Measurements from ENCODE around the gene CCND1.

CCND1 gene

GRCh38 chr11:69644962-69645675 lies 4.2 kb downstream of the CCND1 start:
- H3K4me1 ChIP-seq (ENCODE audit: control insufficient read depth in 1 of 2, insufficient read depth in 2 of 2, low read length in 2 of 2): peaks cover 9 to 12% of the 10 kb centered on the region in 2 experiments
- no peak for DNase-seq
- H3K14ac ChIP-seq (ENCODE audit: low read length): no peak overlapping the region
- no peak overlapping the region for H4K12ac ChIP-seq (ENCODE audit: low read depth, low read length)
- H3K23ac ChIP-seq (ENCODE audit: low read length): no peak overlapping the region
- H3K27me3 ChIP-seq (ENCODE audit: insufficient read depth, low read length): peaks cover 25% of the 10 kb centered on the region
- H3K79me2 ChIP-seq (ENCODE audit: control insufficient read depth, insufficient read depth, low read length, poor library complexity): peaks cover 4% of the 10 kb centered on the region
- no peak overlapping the region for H3K4me2 ChIP-seq (ENCODE audit: low read length)
- H3K9ac ChIP-seq (ENCODE audit: low read length): no peak overlapping the region
- H2AK5ac ChIP-seq (ENCODE audit: low read length): no peak overlapping the region
- H2BK12ac ChIP-seq (ENCODE audit: low read length): no peak overlapping the region
- H2BK5ac ChIP-seq (ENCODE audit: low read depth, low read length, poor library complexity): no peak overlapping the region
- no peak overlapping the region for H4K8ac ChIP-seq (ENCODE audit: low read depth, low read length)
- WGBS (ENCODE audit: extremely low coverage, insufficient coverage, insufficient read length): no CpG with 5 or more reads among the region's 20 CpGs
- no peak overlapping the region for H3K4ac ChIP-seq (ENCODE audit: low read depth, low read length)
- H3K18ac ChIP-seq (ENCODE audit: low read length): no peak overlapping the region
- no peak overlapping the region for H2BK120ac ChIP-seq (ENCODE audit: insufficient read depth, low read length, poor library complexity)
- H4K91ac ChIP-seq (ENCODE audit: low read depth, low read length): no peak overlapping the region
- H3K27ac ChIP-seq (ENCODE audit: low read depth, low read length): no peak overlapping the region
- no peak overlapping the region for H3K4me3 ChIP-seq (ENCODE audit: low read depth, low read length)
- H3K79me1 ChIP-seq (ENCODE audit: low read length): peaks cover 12% of the 10 kb centered on the region
- no peak overlapping the region for H2AFZ ChIP-seq (ENCODE audit: insufficient read depth, low read length, poor library complexity)
- no peaks in the 10 kb centered on the region for H3K9me3 ChIP-seq (ENCODE audit: insufficient read depth, low read depth, low read length)
- peaks cover 28 to 37% of the 10 kb centered on the region in 2 experiments for H3K36me3 ChIP-seq (ENCODE audit: control insufficient read depth in 1 of 2, insufficient read depth in 2 of 2, low read length in 2 of 2)

- Histone ChIP-seq H3K36me3 (ENCODE audit: control insufficient read depth in 1 of 2, insufficient read depth in 2 of 2, low read length in 2 of 2) (peaks cover 31 to 43% of the 10 kb centered on the region in 2 experiments), H2AFZ (ENCODE audit: insufficient read depth, low read length, poor library complexity) (no peak overlapping the region), H3K23ac (ENCODE audit: low read length) (no peak overlapping the region), H3K14ac (ENCODE audit: low read length) (no peak overlapping the region), H3K79me2 (ENCODE audit: control insufficient read depth, insufficient read depth, low read length, poor library complexity) (peaks cover 4% of the 10 kb centered on the region), H3K27ac (ENCODE audit: low read depth, low read length) (no peak overlapping the region), H4K91ac (ENCODE audit: low read depth, low read length) (no peak overlapping the region), H3K4me3 (ENCODE audit: low read depth, low read length) (no peak overlapping the region), H2AK5ac (ENCODE audit: low read length) (no peak overlapping the region), H3K4me2 (ENCODE audit: low read length) (no peak overlapping the region), H3K18ac (ENCODE audit: low read length) (no peak overlapping the region), H2BK120ac (ENCODE audit: insufficient read depth, low read length, poor library complexity) (no peak overlapping the region), H3K79me1 (ENCODE audit: low read length) (peaks cover 8% of the 10 kb centered on the region), H3K9ac (ENCODE audit: low read length) (no peak overlapping the region), H3K4ac (ENCODE audit: low read depth, low read length) (no peak overlapping the region), H2BK5ac (ENCODE audit: low read depth, low read length, poor library complexity) (no peak overlapping the region), H2BK12ac (ENCODE audit: low read length) (no peak overlapping the region), H4K8ac (ENCODE audit: low read depth, low read length) (no peak overlapping the region), H3K27me3 (ENCODE audit: insufficient read depth, low read length) (peaks cover 19% of the 10 kb centered on the region), H3K4me1 (ENCODE audit: control insufficient read depth in 1 of 2, insufficient read depth in 2 of 2, low read length in 2 of 2) (peaks cover 4 to 6% of the 10 kb centered on the region in 2 experiments), H4K12ac (ENCODE audit: low read depth, low read length) (no peak overlapping the region), H3K9me3 (ENCODE audit: insufficient read depth, low read depth, low read length) (no peaks in the 10 kb centered on the region)
- no peak for DNase-seq
- WGBS (ENCODE audit: extremely low coverage, insufficient coverage, insufficient read length): no CpG with 5 or more reads among the region's 30 CpGs
Measured at GRCh38 chr11:69645801-69646492, 5.0 kb downstream of the CCND1 start.

GRCh38 chr11:69646493-69647389 lies 5.8 kb downstream of the CCND1 start:
- no CpG with 5 or more reads among the region's 32 CpGs for WGBS (ENCODE audit: extremely low coverage, insufficient coverage, insufficient read length)
- no peak overlapping the region for H2BK5ac ChIP-seq (ENCODE audit: low read depth, low read length, poor library complexity)
- H4K8ac ChIP-seq (ENCODE audit: low read depth, low read length): no peak overlapping the region
- no peak overlapping the region for H3K4ac ChIP-seq (ENCODE audit: low read depth, low read length)
- H3K4me1 ChIP-seq (ENCODE audit: control insufficient read depth in 1 of 2, insufficient read depth in 2 of 2, low read length in 2 of 2): peaks cover 0 to 3% of the 10 kb centered on the region in 2 experiments
- no peak for DNase-seq
- H3K27me3 ChIP-seq (ENCODE audit: insufficient read depth, low read length): peaks cover 12% of the 10 kb centered on the region
- H3K23ac ChIP-seq (ENCODE audit: low read length): no peak overlapping the region
- H4K91ac ChIP-seq (ENCODE audit: low read depth, low read length): no peak overlapping the region
- no peak overlapping the region for H2BK120ac ChIP-seq (ENCODE audit: insufficient read depth, low read length, poor library complexity)
- no peak overlapping the region for H3K4me2 ChIP-seq (ENCODE audit: low read length)
- no peak overlapping the region for H3K27ac ChIP-seq (ENCODE audit: low read depth, low read length)
- H2BK12ac ChIP-seq (ENCODE audit: low read length): no peak overlapping the region
- H3K14ac ChIP-seq (ENCODE audit: low read length): no peak overlapping the region
- peaks cover 4% of the 10 kb centered on the region for H3K79me1 ChIP-seq (ENCODE audit: low read length)
- peaks cover 34 to 46% of the 10 kb centered on the region in 2 experiments for H3K36me3 ChIP-seq (ENCODE audit: control insufficient read depth in 1 of 2, insufficient read depth in 2 of 2, low read length in 2 of 2)
- H4K12ac ChIP-seq (ENCODE audit: low read depth, low read length): no peak overlapping the region
- H3K9me3 ChIP-seq (ENCODE audit: insufficient read depth, low read depth, low read length): no peaks in the 10 kb centered on the region
- H3K9ac ChIP-seq (ENCODE audit: low read length): no peak overlapping the region
- no peak overlapping the region for H3K18ac ChIP-seq (ENCODE audit: low read length)
- H3K4me3 ChIP-seq (ENCODE audit: low read depth, low read length): no peak overlapping the region
- H2AK5ac ChIP-seq (ENCODE audit: low read length): no peak overlapping the region
- H3K79me2 ChIP-seq (ENCODE audit: control insufficient read depth, insufficient read depth, low read length, poor library complexity): no peaks in the 10 kb centered on the region
- H2AFZ ChIP-seq (ENCODE audit: insufficient read depth, low read length, poor library complexity): no peak overlapping the region

- no CpG with 5 or more reads among the region's 11 CpGs for WGBS (ENCODE audit: extremely low coverage, insufficient coverage, insufficient read length)
- no peak for DNase-seq
Measured at GRCh38 chr11:69647390-69647748, 6.4 kb downstream of the CCND1 start.

More at GRCh38 chr11:69647390-69647748, 6.4 kb downstream of the CCND1 start:
- Histone ChIP-seq H2BK120ac (ENCODE audit: insufficient read depth, low read length, poor library complexity) (no peak overlapping the region), H3K27ac (ENCODE audit: low read depth, low read length) (no peak overlapping the region), H3K23ac (ENCODE audit: low read length) (no peak overlapping the region), H3K4me1 (ENCODE audit: control insufficient read depth in 1 of 2, insufficient read depth in 2 of 2, low read length in 2 of 2) (peaks cover 0 to 3% of the 10 kb centered on the region in 2 experiments), H3K9ac (ENCODE audit: low read length) (no peak overlapping the region), H4K12ac (ENCODE audit: low read depth, low read length) (no peak overlapping the region), H3K4me3 (ENCODE audit: low read depth, low read length) (no peak overlapping the region), H3K36me3 (ENCODE audit: control insufficient read depth in 1 of 2, insufficient read depth in 2 of 2, low read length in 2 of 2) (peaks cover 39 to 51% of the 10 kb centered on the region in 2 experiments), H3K79me1 (ENCODE audit: low read length) (peaks cover 2% of the 10 kb centered on the region), H2AFZ (ENCODE audit: insufficient read depth, low read length, poor library complexity) (no peak overlapping the region), H3K4me2 (ENCODE audit: low read length) (no peak overlapping the region), H2BK12ac (ENCODE audit: low read length) (no peak overlapping the region), H3K4ac (ENCODE audit: low read depth, low read length) (no peak overlapping the region), H4K91ac (ENCODE audit: low read depth, low read length) (no peak overlapping the region), H3K27me3 (ENCODE audit: insufficient read depth, low read length) (peaks cover 7% of the 10 kb centered on the region), H4K8ac (ENCODE audit: low read depth, low read length) (no peak overlapping the region), H3K18ac (ENCODE audit: low read length) (no peak overlapping the region), H2AK5ac (ENCODE audit: low read length) (no peak overlapping the region), H2BK5ac (ENCODE audit: low read depth, low read length, poor library complexity) (no peak overlapping the region), H3K14ac (ENCODE audit: low read length) (no peak overlapping the region), H3K9me3 (ENCODE audit: insufficient read depth, low read depth, low read length) (no peaks in the 10 kb centered on the region), H3K79me2 (ENCODE audit: control insufficient read depth, insufficient read depth, low read length, poor library complexity) (no peaks in the 10 kb centered on the region)
